GM18498 (cell line): ENCODE measurements around the gene FCN3.
"Not testable (repeated sequence)": the region's sequence is repeated elsewhere in the genome, so short reads cannot be mapped to it uniquely, and the experiment has no call there.

Experiments
- ATAC-seq: cut with Tn5 transposase; IDR thresholded peaks from one replicate; pipeline ENCODE4 v1.9.1; 2021; ENCODE audit warnings: mild to moderate bottlenecking, moderate library complexity; ENCODE audit not compliant: unreplicated experiment

FCN3 gene

DNA sequence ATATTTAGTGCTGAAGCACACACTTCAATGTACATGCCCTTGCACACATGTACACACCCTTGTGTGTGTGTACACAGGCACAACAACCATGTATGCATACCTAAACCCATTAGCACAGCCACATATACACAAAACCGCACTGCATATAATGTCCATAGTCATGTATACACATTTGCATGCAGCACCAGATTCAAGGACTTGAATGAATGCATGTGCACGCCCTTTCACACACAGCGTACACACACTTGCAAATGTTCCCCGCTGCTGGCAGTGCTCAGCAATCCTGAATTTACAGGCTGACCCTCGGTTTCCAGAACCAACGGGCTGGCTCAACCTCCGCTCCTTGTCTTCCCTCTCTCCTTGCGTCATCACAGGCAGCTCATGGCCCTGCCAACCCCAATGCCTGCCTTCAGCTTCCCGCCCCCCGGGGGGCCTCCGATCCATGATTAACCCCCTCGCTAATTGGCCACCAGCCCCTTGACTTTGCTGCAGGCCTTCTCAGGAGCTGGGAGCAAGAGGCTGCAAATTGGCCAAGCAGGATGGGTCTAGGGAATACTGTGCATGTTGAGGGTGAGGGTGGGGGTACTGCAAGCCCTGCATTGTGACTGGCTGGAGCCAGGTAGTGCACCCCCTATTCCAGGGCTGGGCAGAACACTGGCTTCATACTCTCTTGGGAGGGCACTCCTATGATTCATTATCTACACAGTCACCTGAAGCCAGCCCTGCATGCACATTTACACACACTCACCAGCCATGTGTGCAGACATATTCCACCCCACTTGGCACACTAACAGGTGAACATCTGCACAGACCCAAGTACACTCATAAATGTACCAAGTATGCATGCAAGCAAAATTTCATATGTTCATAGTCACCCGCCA, 25.7 kb upstream of the FCN3 start:
- no peak for ATAC-seq

DNA sequence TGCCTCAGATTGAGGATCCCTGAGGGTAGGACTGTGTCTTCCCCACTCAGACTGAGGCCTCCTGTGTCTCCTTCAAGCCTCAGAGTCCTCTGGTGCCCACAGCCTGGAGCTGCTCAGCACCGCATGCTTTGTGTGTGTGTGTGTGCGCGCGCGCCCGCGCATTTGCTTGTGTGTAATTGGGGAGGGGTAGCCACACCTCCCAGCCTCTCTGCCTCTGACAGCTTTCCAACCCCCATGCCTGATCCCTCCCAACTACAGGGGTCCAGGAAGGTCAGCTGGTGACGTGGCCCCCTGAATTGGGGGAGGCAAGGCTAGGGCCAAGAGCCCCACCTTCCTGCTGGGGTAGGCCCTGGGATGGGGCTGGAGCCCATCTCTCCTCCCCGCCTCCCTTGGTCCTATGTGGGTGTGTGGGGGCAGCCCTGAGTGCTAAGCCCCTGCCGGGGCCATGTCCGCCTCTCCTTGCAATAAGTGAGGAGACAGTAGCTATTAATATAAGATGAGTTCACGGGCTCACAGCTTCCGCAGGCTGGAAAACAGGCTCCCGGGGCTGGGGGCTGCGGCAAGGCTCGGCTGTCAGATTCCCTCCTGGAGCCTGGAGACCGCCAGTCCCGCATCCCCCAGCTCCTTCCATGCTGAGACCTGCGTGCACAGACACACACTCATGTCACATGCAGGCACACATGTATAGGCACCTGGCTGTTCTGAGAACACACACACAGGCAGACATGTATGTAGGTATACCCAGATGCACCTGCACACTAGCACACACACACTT, 24.8 kb upstream of the FCN3 start:
- ATAC-seq = no peak

DNA sequence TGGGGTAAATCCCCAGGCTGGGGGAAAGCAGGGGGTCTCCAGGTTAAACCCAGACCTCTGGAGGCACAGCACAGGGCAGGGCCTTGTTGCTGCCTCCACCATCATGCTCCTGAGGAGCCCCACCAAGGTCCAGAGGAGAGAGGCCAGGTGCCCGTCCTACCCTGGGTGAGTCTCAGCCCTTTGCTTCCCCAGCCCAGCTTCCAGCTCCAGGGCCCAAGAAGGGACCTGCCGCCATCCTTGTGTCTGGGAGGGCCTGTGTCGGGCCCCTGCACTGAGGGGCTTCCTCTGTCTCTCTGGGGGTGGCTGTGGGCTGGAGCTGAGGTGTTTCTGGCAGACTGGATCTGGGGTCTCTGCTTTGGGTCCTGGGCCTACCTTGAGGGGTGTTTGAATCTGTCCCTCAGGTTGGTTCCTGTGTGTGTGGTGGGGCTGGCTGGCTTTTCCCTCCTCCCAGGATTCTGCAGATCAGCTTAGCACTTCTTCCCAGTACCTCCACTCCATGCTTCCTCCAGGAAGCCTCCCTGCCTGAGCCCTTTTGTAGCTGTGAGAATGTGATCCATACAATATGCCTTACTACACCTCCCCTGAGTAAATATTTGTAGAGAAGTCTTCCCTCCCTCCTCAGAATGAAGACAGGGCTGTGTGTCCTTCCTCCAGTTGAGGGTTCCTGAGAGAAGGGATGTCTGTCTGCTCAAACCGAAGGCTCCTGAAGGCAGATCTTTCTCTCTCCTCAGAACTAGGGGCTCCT, 24.0 kb upstream of the FCN3 start:
- ATAC-seq = no peak

DNA sequence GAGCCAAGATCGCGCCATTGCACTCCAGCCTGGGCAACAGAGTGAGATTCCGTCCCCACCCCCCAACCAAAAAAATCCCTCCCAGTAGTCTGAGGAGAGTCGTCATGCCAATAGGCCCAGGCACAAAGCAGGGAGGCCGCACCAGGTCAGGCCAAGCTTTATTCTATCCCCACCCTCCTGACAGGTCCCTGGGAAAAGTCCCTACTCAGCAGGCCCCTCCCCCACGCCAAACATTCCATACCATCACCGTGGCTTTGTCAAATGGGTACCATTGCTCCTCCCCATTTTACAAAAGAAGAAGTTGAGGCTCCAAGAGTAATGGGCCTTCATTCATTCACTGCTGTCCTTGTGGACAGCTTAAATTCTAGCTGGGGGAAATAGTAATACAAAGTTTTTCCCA, 23.1 kb upstream of the FCN3 start:
- no peak for ATAC-seq

DNA sequence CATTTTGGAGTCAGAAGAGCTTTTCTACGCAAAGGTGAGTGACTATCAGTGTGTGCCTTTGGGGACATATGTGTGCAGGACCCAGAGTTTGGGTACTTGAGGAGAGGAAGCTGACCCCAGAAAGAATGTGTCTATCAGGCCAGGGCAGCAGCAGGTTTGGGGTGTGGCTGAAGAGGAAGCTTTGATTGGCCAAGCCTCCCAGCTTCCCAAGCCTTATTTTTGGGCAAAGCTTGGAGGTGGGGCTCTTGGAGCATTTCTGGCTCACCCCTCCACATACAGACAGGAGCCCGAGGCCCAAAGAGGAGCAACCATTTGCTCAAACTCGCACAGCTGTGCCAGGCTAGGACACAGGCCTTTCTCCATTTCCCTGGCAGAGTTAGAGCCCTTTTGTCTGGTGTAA, 22.5 kb upstream of the FCN3 start:
- ATAC-seq = no peak

DNA sequence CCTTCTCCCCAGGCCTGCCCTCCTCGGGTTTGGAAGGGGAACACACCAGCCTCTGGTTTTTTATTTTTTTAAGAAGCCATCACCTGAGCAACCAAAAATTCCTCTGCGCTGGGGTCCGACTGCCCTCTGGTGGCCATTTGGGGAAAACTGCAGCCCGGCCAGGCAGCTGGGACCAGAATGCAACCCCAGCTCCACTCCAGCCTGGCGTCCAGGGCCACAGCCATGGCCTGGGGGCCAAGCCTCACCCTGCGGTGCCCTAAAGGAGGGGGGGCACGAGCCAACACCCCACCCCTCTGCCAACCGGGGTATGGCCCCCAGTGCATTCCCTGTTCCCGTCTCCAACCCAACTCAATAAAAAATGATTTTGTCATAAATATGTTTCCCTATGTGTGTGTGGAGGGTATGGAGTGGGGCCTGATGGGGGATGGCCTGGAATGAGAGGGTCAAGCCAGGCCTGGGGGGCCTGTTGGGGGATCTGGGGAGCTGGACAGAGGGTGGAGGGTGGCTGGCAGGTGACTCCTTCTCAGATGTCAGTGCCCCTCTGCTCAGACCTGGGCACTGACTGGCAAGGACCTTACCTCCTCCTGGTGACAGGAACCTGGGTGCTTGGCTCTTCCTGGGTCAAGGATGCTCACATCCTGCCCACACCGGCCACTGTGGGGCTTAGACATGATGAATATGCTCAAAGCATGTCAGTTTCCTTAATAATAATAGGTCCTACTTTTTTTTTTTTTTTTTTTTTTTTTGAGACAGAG, 21.0 kb upstream of the FCN3 start:
- no peak for ATAC-seq

DNA sequence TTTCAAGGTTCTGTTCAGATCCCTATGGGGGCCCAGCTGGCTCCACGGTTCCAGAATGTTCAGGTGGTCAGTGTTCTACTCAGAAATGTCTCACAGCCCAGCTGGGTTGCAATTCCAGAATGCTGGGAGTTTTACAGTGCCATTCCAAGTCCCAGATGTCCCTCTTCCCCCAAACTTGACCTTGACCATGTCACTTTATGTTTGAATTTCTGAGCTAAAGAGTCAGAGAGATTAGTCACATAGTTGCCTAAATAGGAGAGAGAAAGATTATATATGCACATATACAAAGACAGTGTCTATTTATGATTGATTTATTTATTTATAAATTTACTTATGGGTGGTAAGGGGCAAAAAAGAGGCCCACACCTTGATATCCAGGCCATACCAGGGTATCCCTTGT, 20.3 kb upstream of the FCN3 start:
- ATAC-seq = no peak

DNA sequence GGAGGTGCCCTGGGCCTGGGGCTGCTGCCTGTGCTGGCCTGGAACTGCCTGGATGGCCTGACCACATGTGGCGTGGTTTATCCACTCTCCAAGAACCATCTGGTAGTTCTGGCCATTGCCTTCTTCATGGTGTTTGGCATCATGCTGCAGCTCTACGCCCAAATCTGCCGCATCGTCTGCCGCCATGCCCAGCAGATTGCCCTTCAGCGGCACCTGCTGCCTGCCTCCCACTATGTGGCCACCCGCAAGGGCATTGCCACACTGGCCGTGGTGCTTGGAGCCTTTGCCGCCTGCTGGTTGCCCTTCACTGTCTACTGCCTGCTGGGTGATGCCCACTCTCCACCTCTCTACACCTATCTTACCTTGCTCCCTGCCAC, 19.6 kb upstream of the FCN3 start:
- ATAC-seq = no peak

DNA sequence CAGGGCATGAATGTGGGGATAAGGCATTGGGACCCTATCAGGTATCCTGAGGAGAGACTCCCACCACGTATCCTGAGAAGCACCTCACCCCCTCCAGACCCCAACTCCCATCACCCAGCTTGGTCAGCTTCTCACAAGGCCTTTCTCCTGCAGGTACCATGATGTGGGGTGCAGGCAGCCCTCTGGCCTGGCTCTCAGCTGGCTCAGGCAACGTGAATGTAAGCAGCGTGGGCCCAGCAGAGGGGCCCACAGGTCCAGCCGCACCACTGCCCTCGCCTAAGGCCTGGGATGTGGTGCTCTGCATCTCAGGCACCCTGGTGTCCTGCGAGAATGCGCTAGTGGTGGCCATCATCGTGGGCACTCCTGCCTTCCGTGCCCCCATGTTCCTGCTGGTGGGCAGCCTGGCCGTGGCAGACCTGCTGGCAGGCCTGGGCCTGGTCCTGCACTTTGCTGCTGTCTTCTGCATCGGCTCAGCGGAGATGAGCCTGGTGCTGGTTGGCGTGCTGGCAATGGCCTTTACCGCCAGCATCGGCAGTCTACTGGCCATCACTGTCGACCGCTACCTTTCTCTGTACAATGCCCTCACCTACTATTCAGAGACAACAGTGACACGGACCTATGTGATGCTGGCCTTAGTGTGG, 19.1 kb upstream of the FCN3 start:
- no peak for ATAC-seq

DNA sequence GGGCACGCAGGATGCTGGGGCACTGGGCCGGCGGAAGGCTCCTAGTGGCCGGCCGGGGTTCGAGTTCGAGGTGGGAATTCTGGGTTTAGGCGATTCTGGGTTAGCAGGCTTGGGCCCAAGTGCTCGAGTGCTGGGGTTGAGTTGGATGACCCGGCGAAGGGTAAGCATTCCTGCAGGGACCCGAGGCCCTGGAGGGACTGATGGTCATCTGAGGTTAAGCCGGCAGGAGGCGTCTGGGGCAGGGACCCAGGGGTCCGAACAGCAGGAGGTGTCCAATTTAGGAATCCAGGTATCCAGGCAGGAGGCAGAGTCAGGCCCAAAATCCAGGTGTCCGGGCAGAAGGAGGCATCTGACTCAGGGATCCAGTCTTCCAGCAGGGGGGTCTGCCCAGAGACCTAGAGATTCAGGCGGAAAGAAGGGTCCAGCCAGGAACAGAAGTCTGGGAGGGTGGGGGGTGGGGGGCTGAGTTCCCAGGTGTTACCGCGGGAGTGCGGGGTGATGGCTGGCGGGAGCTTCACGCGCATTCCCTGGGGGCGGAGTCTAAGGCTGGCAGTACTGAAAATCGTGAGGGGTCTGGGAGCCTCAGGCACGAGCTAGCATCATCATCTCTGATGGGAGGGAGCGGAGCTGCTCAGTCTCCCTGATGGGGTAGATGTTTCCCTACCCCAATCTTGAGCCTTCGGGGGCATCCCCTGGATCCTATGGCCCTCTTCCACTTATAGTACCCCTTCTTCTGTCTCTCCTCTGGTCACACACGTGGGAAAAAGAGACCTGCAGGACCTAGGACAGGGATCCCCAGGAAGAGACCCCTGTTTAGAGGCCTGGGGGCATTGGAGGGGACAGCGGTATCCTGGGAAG, 18.4 kb upstream of the FCN3 start:
- ATAC-seq = peak; percentile 14

DNA sequence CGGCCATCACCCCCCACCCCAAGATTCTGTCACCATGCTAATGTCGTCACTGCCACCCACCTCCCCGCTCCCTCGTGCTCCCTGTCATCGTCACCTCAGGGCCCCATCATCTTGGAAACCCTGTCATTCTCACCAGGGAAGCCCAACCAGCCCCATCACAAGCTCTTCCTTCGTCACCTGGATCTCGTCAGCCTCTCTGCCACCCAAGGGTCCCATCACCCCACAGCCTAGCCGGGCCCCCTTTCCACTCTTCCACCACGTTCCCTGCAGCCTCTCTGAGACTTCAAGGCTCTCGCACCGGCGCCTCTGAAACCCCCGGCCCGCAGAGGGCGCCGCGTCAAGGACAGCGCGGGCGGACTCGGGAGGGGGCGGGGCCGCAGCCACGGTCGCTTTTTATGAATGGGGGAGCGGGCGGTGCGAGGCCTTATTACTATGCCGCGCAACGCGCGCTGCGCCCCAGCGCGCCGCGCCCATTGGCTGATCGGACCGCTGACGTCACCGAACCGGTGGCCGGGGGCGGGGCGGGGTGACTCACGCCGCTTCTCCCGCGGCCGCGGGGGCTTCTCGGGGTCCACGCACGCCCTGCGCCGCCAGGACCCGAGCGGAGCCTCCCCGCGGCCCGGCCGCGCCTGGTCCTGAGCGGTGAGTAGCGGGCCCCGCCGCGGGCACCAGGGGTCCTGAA, 17.6 kb upstream of the FCN3 start, which contains the start of gene GPR3:
GPR3 (plus strand) TSS at position 527 of the 682 bp plus-strand sequence. CDS start 1,177 bp downstream, outside the sequence.
- ATAC-seq = peak; percentile 84

DNA sequence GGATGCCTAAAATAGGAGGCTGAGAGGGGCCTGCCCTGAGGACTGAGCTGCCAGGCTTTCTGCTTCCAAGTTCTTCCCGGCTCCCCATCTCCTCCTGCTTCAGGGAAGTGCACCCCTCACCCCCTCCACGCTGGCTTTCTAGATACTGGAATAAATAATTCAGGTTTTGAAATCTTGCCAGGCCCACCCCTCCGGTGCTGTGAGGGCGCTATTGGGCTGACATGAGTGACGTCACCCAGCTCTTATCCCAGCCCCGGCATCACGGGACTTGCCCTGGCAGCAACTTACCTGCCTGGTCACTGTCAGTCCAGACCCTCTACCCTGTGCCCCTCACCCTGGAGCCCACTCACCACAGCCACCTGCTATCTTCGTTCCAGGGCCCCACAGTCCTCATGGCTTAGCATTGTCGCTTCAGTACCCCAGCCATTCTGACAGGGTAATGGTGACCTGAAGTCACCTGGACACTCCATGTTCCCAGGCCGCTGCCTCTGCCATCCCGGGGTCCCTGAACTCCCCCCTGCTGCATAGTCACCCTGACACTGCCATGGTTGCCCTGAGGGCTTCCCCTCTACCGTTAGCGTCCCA, 17.0 kb upstream of the FCN3 start:
- ATAC-seq = no peak

DNA sequence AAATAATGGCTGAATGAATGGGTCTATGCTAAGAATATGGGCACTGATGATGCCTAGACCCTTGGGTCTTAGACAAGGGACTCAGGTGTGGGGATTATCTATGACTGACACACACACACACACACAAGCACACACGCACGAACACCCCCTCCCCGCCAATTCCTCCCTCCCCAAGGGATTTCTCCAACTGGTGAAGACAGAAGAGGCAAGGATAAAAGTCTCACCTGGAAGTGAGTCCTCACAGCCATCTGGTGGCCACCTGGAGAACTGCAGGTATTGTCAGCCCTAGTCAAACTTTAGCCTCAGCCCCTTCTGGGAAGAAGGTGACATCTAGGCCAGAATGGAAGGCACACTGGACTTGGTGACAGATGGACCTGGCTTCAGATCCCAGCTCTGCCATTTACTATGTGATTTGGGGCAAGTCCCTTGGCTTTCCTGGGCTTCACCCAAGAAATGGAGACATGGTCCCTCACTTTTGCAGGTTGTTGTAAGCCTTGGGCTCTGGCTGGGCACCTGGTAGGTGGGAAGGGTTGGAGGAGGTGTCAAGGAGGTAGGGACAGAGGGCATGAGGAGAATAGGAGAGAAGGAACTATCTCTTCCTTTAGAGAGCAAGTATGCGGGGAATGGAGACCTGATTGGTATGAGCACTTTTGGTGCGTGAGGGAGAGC, 13.8 kb upstream of the FCN3 start:
- ATAC-seq = no peak

DNA sequence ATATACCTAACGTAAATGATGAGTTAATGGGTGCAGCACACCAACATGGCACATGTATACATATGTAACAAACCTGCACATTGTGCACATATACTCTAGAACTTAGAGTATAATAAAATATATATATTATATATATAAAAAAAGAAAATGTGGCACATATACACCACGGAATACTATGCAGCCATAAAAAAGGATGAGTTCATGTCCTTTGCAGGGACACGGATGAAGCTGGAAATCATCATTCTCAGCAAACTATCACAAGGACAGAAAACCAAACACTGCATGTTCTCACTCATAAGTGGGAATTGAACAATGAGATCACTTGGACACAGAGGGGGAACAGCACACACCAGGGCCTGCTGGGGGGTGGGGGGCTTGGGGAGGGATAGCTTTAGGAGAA, 10.2 kb upstream of the FCN3 start:
- ATAC-seq = not testable (repeated sequence)

DNA sequence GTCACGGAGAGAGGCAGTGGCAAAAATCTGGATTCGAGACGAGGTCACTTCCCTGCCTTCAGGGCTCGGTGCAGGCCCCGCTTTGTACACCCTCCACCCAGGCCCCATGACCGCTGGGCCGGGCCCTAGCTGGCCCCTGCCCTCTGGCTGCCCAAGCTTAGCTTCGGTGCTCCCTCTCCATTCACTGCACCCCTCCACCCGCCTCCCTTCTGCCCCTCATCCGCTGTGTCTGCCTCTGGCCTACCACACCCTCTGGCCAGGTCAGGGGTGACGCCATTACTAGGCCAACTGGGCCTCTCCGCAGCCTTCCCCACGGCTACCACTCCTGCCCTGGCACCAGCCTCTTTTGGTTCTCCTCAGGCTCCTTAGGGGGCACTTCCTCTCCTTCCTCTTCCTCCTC, 9.0 kb upstream of the FCN3 start:
- no peak for ATAC-seq

DNA sequence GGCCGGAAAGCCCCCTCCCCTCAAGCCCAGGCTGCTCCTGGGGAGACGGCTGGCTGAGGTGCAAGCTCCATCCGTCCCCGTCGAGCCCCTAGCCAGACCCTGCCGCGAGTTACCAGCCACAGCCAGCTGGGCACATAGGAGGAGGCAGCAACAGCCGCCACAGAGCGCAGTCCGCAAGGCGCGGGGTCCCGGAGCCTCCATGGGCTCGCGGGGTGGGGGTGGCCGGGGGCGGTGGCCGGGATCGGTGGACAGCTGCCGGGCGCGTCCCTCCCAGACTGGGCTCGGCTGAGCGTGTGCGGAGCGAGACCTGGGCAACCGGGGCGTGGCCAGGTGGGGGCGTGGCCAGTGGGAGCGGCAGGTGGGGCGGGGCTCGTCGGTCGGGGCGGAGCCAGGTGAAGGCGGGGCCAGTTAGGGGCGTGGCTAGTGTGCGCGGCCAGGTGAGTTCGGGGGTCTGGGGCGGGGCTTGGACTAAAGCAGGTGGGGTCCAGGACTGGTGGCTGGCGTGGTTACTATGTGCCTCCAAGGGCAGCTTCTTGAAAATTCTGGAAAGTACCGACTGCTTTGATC, 8.5 kb upstream of the FCN3 start, which contains the start of gene CD164L2:
CD164L2 (minus strand) TSS at position 295 of the 567 bp plus-strand sequence; CDS start at position 201, 94 bp downstream.
- no peak for ATAC-seq
